Transverse colon (tissue), 4 donors: ENCODE results near the gene NAT10.

Experiments
- CTCF ChIP-seq, 5 experiments: fragments of 200-600 bp in 3 of 5; fragments of 450-650 bp in 2 of 5; sonication (generic) in 3 of 5; IDR thresholded peaks; 1 replicate in 2 of 5; 2 replicates in 3 of 5; pipeline ENCODE4 v1.5.1; 2016 to 2017; ENCODE audit warnings: antibody characterized with exemption in 5 of 5, inconsistent platforms in 3 of 5, mild to moderate bottlenecking in 2 of 5, moderate library complexity in 1 of 5
- POLR2A ChIP-seq: fragments of 450-650 bp; IDR thresholded peaks from one replicate; pipeline ENCODE4 v1.6.1; 2016; ENCODE audit warnings: antibody characterized with exemption, mild to moderate bottlenecking, moderate library complexity
- POLR2AphosphoS5 ChIP-seq, 3 donors: sonication (generic); formaldehyde crosslinking; IDR thresholded peaks; one replicate each; pipeline ENCODE4 v1.6.1; 2016; ENCODE audit warnings: antibody characterized with exemption in 3 of 3

GRCh38 chr11:34158661-34159060, 53.2 kb downstream of the NAT10 start:
- TF ChIP-seq CTCF (IDR thresholded peaks at IDR 0.05): no peak
- no peak for TF ChIP-seq POLR2A
- no peak for TF ChIP-seq POLR2AphosphoS5 (IDR thresholded peaks at IDR 0.05)
